K562 (cell line): ENCODE data around the gene SCARF1.

ENCODE experiments used
- DPF2 ChIP-seq: fragments of 450-650 bp; IDR thresholded peaks from 2 replicates; pipeline ENCODE4 v1.6.1; 2016
- ZNF785 ChIP-seq: fragments of 250-450 bp; sonication (Bioruptor Pico); IDR thresholded peaks from 2 replicates; pipeline ENCODE4 v1.4.0; 2020; ENCODE audit warnings: mild to moderate bottlenecking
- TF ChIP-seq, protein P1 (sequence below), 3 experiments: IDR thresholded peaks in 2 of 3; conservative IDR thresholded peaks in 1 of 3; 2 replicates each; pipeline ENCODE4 v1.5.1; 2011 to 2012; ENCODE audit warnings: low read length in 3 of 3, mild to moderate bottlenecking in 3 of 3, control low read depth in 2 of 3, improper control_type of control experiment in 1 of 3, inconsistent platforms in 1 of 3, low read depth in 1 of 3, mixed read lengths in 1 of 3, moderate library complexity in 1 of 3; ENCODE audit not compliant: insufficient read depth in 2 of 3

DNA sequence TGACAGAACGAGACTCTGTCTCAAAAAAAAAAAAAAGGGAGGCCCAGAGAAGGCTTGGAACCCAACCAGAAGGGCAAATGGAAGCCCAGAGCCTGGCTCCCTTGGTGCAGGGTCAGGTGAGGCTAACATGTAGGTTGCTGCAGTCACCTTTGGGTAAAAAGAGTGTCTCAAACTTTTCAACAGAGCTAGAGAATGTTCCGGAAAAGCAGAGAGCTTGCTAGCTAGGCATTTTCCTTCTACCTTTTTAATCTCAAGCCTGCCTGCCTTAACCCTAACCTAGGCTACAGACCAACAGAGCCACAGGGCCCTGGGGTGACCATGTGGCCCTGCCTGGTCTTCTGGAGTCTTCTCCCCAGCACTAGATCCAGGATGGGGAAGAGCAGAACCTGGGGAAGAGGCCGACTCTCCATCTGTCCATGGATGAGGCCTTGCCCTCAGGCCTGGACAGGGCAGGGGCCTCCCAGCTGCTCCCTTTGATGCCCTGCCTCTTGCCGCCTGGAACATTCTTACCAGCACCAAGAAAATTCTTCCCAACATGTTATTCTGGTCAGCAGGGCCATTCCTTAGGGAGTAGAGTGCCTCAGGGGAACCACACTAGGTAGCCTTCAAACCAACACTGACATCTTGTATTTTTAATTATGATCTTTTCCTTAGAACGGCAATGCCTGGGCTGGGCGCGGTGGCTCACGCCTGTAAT lies 47.0 kb downstream of the SCARF1 start:
- TF ChIP-seq, protein P1, sequence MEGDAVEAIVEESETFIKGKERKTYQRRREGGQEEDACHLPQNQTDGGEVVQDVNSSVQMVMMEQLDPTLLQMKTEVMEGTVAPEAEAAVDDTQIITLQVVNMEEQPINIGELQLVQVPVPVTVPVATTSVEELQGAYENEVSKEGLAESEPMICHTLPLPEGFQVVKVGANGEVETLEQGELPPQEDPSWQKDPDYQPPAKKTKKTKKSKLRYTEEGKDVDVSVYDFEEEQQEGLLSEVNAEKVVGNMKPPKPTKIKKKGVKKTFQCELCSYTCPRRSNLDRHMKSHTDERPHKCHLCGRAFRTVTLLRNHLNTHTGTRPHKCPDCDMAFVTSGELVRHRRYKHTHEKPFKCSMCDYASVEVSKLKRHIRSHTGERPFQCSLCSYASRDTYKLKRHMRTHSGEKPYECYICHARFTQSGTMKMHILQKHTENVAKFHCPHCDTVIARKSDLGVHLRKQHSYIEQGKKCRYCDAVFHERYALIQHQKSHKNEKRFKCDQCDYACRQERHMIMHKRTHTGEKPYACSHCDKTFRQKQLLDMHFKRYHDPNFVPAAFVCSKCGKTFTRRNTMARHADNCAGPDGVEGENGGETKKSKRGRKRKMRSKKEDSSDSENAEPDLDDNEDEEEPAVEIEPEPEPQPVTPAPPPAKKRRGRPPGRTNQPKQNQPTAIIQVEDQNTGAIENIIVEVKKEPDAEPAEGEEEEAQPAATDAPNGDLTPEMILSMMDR (IDR thresholded peaks at IDR 0.05 in 2 of 3, conservative IDR thresholded peaks at IDR 0.05 in 1 of 3; ENCODE audit: insufficient read depth in 2 of 3, low read depth in 1 of 3, low read length in 3 of 3), result no peak
- TF ChIP-seq DPF2 (no peak), ZNF785 (CRISPR knock-in tag) (no peak)
